ENCODE data around the gene FUBP3. TPM values are rescaled to one million over a fixed set of nuclear protein-coding genes. Genes with fewer than 3 reads are reported as not detected.
A peak's percentile ranks its signal among the peaks of the same experiment; 100 is the strongest.

Gene FUBP3
- total RNA-seq, 1 donor from 2014 or later, result 14.5 TPM

- intact Hi-C loops (cut with DNase I), result no loop called here
- Histone ChIP-seq H3K27ac (no peak overlapping the region), H3K9me3 (no peaks in the 10 kb centered on the region), H3K4me3 (peak overlapping the region; percentile 9 to 44), H3K36me3 (no peaks in the 10 kb centered on the region), H3K4me1 (peaks cover 3 to 50% of the 10 kb centered on the region in 2 donors), H3K27me3 (peaks cover 52% of the 10 kb centered on the region)
- TF ChIP-seq CTCF (IDR thresholded peaks at IDR 0.05), result no peak
- no peak for DNase-seq (ENCODE audit: low spot score in 2 of 2)
Measured at GRCh38 chr9:130662099-130662969, 83.0 kb downstream of the FUBP3 start.

GRCh38 chr9:130662970-130663257 is 83.5 kb downstream of the FUBP3 start:
- no peak for TF ChIP-seq CTCF (IDR thresholded peaks at IDR 0.05)

GRCh38 chr9:130663258-130663976 is 84.0 kb downstream of the FUBP3 start:
- DNase-seq (ENCODE audit: low spot score in 2 of 2), result no peak
- Histone ChIP-seq H3K4me1 (peaks cover 3 to 50% of the 10 kb centered on the region in 2 donors), H3K9me3 (no peaks in the 10 kb centered on the region), H3K27ac (no peak overlapping the region), H3K36me3 (no peaks in the 10 kb centered on the region), H3K4me3 (peak overlapping the region; percentile 41 to 44), H3K27me3 (peaks cover 52% of the 10 kb centered on the region)
- intact Hi-C loops (cut with DNase I), result no loop called here
- TF ChIP-seq CTCF (IDR thresholded peaks at IDR 0.05), result no peak

More at GRCh38 chr9:130662970-130663257, 83.5 kb downstream of the FUBP3 start:
- peak overlapping the region; percentile 9 to 44 for H3K4me3 ChIP-seq
- intact Hi-C loops (cut with DNase I), result no loop called here
- H3K27me3 ChIP-seq, result peaks cover 52% of the 10 kb centered on the region
- H3K4me1 ChIP-seq, result peaks cover 3 to 50% of the 10 kb centered on the region in 2 donors
- no peak overlapping the region for H3K27ac ChIP-seq
- no peaks in the 10 kb centered on the region for H3K9me3 ChIP-seq
- H3K36me3 ChIP-seq, result no peaks in the 10 kb centered on the region
- DNase-seq (ENCODE audit: low spot score in 2 of 2), result no peak

- Histone ChIP-seq H3K4me1 (peaks cover 3 to 50% of the 10 kb centered on the region in 2 donors), H3K27me3 (peaks cover 51% of the 10 kb centered on the region), H3K27ac (no peak overlapping the region), H3K4me3 (peak overlapping the region; percentile 41 to 44), H3K9me3 (no peaks in the 10 kb centered on the region), H3K36me3 (no peaks in the 10 kb centered on the region)
- TF ChIP-seq CTCF (IDR thresholded peaks at IDR 0.05), result no peak
- intact Hi-C loops (cut with DNase I), result no loop called here
- DNase-seq (ENCODE audit: low spot score in 2 of 2), result no peak
Measured at GRCh38 chr9:130663977-130664250, 84.5 kb downstream of the FUBP3 start.

- Histone ChIP-seq H3K27me3 (peaks cover 46% of the 10 kb centered on the region), H3K27ac (no peak within 1 kb of the TSS), H3K9me3 (no peaks in the 10 kb centered on the region), H3K4me3 (peak within 1 kb of the TSS; percentile 41 to 44), H3K36me3 (no peaks in the 10 kb centered on the region), H3K4me1 (peaks cover 3 to 50% of the 10 kb centered on the region in 2 donors)
- no peak for DNase-seq (ENCODE audit: low spot score in 2 of 2)
- intact Hi-C loops (cut with DNase I), result no loop called here
- no peak for TF ChIP-seq CTCF (IDR thresholded peaks at IDR 0.05)
Measured at GRCh38 chr9:130664251-130665028, 85.1 kb downstream of the FUBP3 start, which contains the start of gene PRDM12. Gene PRDM12 (plus strand): TSS chr9:130664594. CDS start chr9:130664654, 60 bp downstream.

Data from ascending aorta (tissue), 2 donors.